K562 (cell line): ENCODE measurements around the gene CFHR5. TPM values are rescaled to one million over a fixed set of nuclear protein-coding genes. Genes with fewer than 3 reads are reported as not detected.

ENCODE experiments used
- ASH1L ChIP-seq: fragments of 450-650 bp; IDR thresholded peaks from 2 replicates; pipeline ENCODE4 v1.6.1; 2018; ENCODE audit warnings: borderline replicate concordance, mild to moderate bottlenecking, low read depth; ENCODE audit not compliant: partially characterized antibody
- CHD4 ChIP-seq: fragments of 200-600 bp; sonication (generic); IDR thresholded peaks from 3 replicates; pipeline ENCODE4 v1.6.1; 2012; ENCODE audit warnings: low read depth, mild to moderate bottlenecking, mixed read lengths, low read length, inconsistent platforms; ENCODE audit not compliant: insufficient read depth, insufficient replicate concordance, poor library complexity, severe bottlenecking
- DDX20 ChIP-seq: fragments of 450-650 bp; IDR thresholded peaks from 2 replicates; pipeline ENCODE4 v1.6.1; 2016; ENCODE audit warnings: missing genetic modification characterization, low read depth, mild to moderate bottlenecking, missing compliant biosample characterization, moderate library complexity
- DLX4 ChIP-seq: fragments of 250-450 bp; sonication (Bioruptor Pico); IDR thresholded peaks from 2 replicates; pipeline ENCODE4 v1.6.1; 2021; ENCODE audit warnings: mild to moderate bottlenecking
- GATAD2B ChIP-seq: fragments of 450-650 bp; IDR thresholded peaks from 2 replicates; pipeline ENCODE4 v1.6.1; 2017; ENCODE audit warnings: mild to moderate bottlenecking, borderline replicate concordance
- HCFC1 ChIP-seq: IDR thresholded peaks from 2 replicates; pipeline ENCODE4 v1.6.1; 2012; ENCODE audit warnings: low read depth, low read length, improper control_type of control experiment
- HNRNPH1 ChIP-seq: fragments of 200-400 bp; formaldehyde crosslinking; optimal IDR thresholded peaks from 2 replicates; pipeline ENCODE3; 2017; ENCODE audit warnings: low read depth, mild to moderate bottlenecking, low read length, moderate library complexity
- ILK ChIP-seq: fragments of 450-650 bp; IDR thresholded peaks from 2 replicates; pipeline ENCODE4 v1.6.1; 2016; ENCODE audit warnings: missing genetic modification characterization, low read depth, mild to moderate bottlenecking, missing compliant biosample characterization, moderate library complexity, borderline replicate concordance
- POLR2B ChIP-seq: fragments of 450-650 bp; IDR thresholded peaks from 2 replicates; pipeline ENCODE4 v1.6.1; 2018; ENCODE audit warnings: low read depth; ENCODE audit not compliant: partially characterized antibody
- PTRF ChIP-seq: fragments of 450-650 bp; IDR thresholded peaks from 2 replicates; pipeline ENCODE4 v1.6.1; 2016; ENCODE audit warnings: mild to moderate bottlenecking, missing genetic modification characterization, missing compliant biosample characterization
- RAD21 ChIP-seq, 2 experiments: fragments of 250-450 bp in 1 of 2; fragments of 450-650 bp in 1 of 2; sonication (Bioruptor Pico) in 1 of 2; formaldehyde crosslinking in 1 of 2; IDR thresholded peaks in 1 of 2; conservative IDR thresholded peaks in 1 of 2; 2 replicates each; pipeline versions ENCODE4 v1.4.0 to v1.8.0; 2020 to 2022; ENCODE audit warnings: mild to moderate bottlenecking in 2 of 2, moderate library complexity in 1 of 2
- RB1 ChIP-seq: fragments of 450-650 bp; IDR thresholded peaks from 2 replicates; pipeline ENCODE4 v1.6.1; 2017; ENCODE audit warnings: low read depth, mild to moderate bottlenecking
- SMARCA5 ChIP-seq: fragments of 450-650 bp; IDR thresholded peaks from 2 replicates; pipeline ENCODE4 v1.6.1; 2016
- TCF15 ChIP-seq: fragments of 250-450 bp; sonication (Bioruptor Pico); IDR thresholded peaks from 2 replicates; pipeline ENCODE4 v1.8.0; 2022; ENCODE audit warnings: moderate library complexity, mild to moderate bottlenecking, inconsistent platforms
- WHSC1 ChIP-seq: IDR thresholded peaks from one replicate; pipeline ENCODE4 v1.6.1; 2012; ENCODE audit warnings: low read length, control low read depth, inconsistent platforms
- ZNF143 ChIP-seq: sonication (generic); formaldehyde crosslinking; IDR thresholded peaks from 2 replicates; pipeline ENCODE4 v1.9.0; 2022; ENCODE audit warnings: mild to moderate bottlenecking, missing genetic modification reagents
- ZNF561 ChIP-seq: fragments of 450-650 bp; formaldehyde crosslinking; conservative IDR thresholded peaks from 2 replicates; pipeline ENCODE4 v1.4.0; 2020; ENCODE audit warnings: mild to moderate bottlenecking, moderate library complexity
- ZNF589 ChIP-seq: fragments of 200-800 bp; sonication (Bioruptor generic); IDR thresholded peaks from 2 replicates; pipeline ENCODE4 v1.6.1; 2016; ENCODE audit warnings: low read depth, missing genetic modification characterization, missing compliant biosample characterization
- ZNF76 ChIP-seq: fragments of 250-450 bp; sonication (Bioruptor Pico); IDR thresholded peaks from 2 replicates; pipeline ENCODE4 v1.4.0; 2020; ENCODE audit warnings: mild to moderate bottlenecking, moderate library complexity, borderline replicate concordance
- ZNF785 ChIP-seq: fragments of 250-450 bp; sonication (Bioruptor Pico); IDR thresholded peaks from 2 replicates; pipeline ENCODE4 v1.4.0; 2020; ENCODE audit warnings: mild to moderate bottlenecking
- ZNF830 ChIP-seq: fragments of 250-450 bp; sonication (Bioruptor Pico); IDR thresholded peaks from 2 replicates; pipeline ENCODE4 v1.5.0; 2021; ENCODE audit warnings: mild to moderate bottlenecking
- polyA plus RNA-seq, 8 experiments: library from polyadenylated mRNA; depleted of rRNA in 4 of 8; stranded (reverse) in 5 of 8; unstranded in 3 of 8; fragments of >200 nt; fragmentation: Nextera tagmentation in 2 of 8; fragmentation: Illumina TruSeq in 1 of 8; extraction: Ambion mirVana in 2 of 8; extraction: Trizol in 1 of 8; gene quantifications; 2 replicates each; pipeline versions ENCODE4 v1.2.1 to v1.2.3, GENCODE V29; 2011 to 2014; ENCODE audit warnings: inconsistent platforms in 1 of 8, missing spikeins in 1 of 8
- total RNA-seq, 7 experiments: library from RNA; depleted of rRNA in 6 of 7; stranded (reverse); fragments of >200 nt in 6 of 7; fragmentation: Illumina TruSeq in 2 of 7; extraction: Trizol in 2 of 7; gene quantifications; 2 replicates each; pipeline versions ENCODE4 v1.2.1 to v1.2.3, GENCODE V29; 2011 to 2021; ENCODE audit warnings: low replicate concordance in 1 of 7
- TF ChIP-seq, protein P1 (sequence below): fragments of 450-650 bp; IDR thresholded peaks from 2 replicates; pipeline ENCODE4 v1.6.1; 2016; ENCODE audit warnings: mild to moderate bottlenecking

Gene CFHR5
- total and polyA plus RNA-seq, 9 of the 15 experiments (the other 6 are each of a cell fraction or from before 2014, with no cell fraction given) = not detected

GRCh38 chr1:196933531-196934189, 43.7 kb upstream of the CFHR5 start (continued):
- TF ChIP-seq ZNF830 (no peak), DDX20 (tag) (no peak), RAD21 (CRISPR knock-in tag; conservative IDR thresholded peaks at IDR 0.05 in 1 of 2, IDR thresholded peaks at IDR 0.05 in 1 of 2) (0 out of 4 replicates have a peak, but pooled peaks of 1 of the 2 experiments have one; percentile 8), HCFC1 (no peak), ZNF143 (CRISPR knock-in tag) (no peak), PTRF (tag) (no peak), DLX4 (CRISPR knock-in tag) (no peak), RB1 (peak; percentile 32; the same call in 1 of the 2 replicates), TCF15 (CRISPR knock-in tag) (no peak), SMARCA5 (no peak), ILK (tag) (no peak), CHD4 (no peak), GATAD2B (no peak), POLR2B (peak; percentile 52), ASH1L (no peak), ZNF561 (CRISPR knock-in tag) (no peak), ZNF76 (CRISPR knock-in tag) (no peak), ZNF589 (CRISPR knock-in tag) (no peak), HNRNPH1 (no peak), WHSC1 (no peak), ZNF785 (CRISPR knock-in tag) (no peak)
- TF ChIP-seq, protein P1, sequence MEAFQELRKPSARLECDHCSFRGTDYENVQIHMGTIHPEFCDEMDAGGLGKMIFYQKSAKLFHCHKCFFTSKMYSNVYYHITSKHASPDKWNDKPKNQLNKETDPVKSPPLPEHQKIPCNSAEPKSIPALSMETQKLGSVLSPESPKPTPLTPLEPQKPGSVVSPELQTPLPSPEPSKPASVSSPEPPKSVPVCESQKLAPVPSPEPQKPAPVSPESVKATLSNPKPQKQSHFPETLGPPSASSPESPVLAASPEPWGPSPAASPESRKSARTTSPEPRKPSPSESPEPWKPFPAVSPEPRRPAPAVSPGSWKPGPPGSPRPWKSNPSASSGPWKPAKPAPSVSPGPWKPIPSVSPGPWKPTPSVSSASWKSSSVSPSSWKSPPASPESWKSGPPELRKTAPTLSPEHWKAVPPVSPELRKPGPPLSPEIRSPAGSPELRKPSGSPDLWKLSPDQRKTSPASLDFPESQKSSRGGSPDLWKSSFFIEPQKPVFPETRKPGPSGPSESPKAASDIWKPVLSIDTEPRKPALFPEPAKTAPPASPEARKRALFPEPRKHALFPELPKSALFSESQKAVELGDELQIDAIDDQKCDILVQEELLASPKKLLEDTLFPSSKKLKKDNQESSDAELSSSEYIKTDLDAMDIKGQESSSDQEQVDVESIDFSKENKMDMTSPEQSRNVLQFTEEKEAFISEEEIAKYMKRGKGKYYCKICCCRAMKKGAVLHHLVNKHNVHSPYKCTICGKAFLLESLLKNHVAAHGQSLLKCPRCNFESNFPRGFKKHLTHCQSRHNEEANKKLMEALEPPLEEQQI = peak; percentile 70
